ENCODE measurements around the gene PHKB.

PHKB gene

DNA sequence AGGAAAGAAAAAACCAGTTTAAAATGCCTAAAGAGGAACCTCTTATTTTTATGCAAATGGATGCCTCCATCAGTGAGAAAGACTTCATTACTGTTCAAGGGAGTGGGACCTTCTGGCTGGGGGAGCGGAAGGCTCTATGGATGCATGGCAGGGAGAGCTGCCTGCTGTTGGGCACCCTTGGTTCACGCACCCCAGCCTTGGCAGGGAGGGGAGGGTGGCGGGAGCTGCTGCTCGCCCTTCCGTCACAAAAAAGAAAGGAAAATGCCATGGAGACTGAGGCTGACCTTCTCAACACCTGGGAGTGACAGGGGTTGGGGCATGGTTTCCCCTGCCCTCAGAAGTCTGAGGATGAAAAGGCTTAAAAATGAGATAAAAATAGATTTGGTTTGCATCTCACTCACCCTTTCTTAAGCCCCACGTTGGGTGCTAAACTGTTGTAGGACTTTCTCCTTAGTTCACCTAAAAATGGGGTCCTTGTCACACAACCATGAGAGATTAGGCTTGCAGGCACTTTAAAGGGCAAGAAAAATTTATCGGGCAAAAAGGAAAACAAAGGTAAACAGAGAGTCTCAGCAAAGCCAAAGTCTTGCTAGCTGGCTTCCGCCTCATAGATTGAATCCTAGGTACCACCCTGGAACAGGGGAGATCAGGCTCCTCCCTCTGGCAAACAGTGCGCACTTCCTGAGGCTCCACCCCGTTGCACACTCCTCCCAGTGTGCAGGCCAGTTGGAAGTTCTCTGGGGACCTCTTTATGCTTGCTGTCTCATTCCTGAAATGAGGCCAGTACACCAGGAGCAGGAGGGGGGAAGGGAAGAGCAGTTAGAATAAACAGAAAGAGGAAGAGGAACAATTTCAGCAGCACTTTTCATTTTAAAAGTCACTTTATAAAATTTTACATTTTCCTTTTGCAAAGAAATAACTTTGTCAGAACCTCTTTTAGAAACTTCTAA lies 31.6 kb downstream of the PHKB start:
- DNase-seq (ENCODE audit: low read depth), result peak; percentile 18
- TF ChIP-seq, protein P1, sequence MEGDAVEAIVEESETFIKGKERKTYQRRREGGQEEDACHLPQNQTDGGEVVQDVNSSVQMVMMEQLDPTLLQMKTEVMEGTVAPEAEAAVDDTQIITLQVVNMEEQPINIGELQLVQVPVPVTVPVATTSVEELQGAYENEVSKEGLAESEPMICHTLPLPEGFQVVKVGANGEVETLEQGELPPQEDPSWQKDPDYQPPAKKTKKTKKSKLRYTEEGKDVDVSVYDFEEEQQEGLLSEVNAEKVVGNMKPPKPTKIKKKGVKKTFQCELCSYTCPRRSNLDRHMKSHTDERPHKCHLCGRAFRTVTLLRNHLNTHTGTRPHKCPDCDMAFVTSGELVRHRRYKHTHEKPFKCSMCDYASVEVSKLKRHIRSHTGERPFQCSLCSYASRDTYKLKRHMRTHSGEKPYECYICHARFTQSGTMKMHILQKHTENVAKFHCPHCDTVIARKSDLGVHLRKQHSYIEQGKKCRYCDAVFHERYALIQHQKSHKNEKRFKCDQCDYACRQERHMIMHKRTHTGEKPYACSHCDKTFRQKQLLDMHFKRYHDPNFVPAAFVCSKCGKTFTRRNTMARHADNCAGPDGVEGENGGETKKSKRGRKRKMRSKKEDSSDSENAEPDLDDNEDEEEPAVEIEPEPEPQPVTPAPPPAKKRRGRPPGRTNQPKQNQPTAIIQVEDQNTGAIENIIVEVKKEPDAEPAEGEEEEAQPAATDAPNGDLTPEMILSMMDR (IDR thresholded peaks at IDR 0.05; ENCODE audit: control insufficient read depth, extremely low read depth, insufficient read depth), result no peak
- H3K4me3 ChIP-seq (ENCODE audit: low read depth, low read length), result no peak overlapping the region

DNA sequence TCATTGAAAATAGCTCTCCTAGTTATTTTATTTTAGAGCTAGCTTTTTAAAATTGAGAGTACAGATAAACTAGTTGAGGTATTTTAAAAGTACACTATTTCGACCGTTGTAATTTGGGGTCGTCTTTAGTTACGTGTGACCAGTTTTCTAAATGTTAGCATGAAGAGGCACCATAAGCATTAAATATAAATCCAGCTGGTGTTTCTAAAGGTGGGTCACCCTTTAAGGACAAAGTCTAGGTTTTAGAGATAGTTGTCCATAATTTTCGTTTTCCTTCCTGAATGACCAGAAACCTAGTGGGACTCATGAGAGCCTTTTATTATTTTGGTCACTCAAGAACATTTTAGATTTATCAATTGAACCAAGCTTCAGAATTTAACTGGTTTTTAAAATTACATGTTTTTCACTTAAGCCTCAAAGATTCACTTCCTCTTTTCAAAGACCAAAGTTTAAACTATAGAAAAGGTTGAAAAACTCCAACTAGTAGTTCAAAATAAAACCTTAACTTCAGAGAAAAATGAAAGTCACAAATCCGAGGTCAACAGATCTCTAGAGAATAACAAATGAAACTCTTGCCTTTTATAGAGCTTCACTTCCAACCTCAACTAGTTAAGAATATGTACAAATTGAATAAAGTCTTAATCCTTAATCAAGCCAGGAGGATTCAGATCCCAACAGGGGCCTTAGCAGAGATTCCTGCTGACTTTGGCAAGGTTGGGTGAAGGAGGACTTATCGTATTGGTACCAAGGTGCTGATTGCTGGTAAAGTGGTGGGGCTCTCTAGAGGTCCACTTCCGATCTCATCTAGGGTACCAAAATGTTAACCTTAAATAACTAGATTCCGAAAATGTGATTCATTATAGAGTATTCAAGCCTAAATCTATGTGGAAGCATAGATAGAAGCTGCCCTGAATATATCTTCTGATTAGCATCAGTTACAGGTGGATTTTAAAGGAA lies 32.5 kb downstream of the PHKB start:
- no peak overlapping the region for H3K4me3 ChIP-seq (ENCODE audit: low read depth, low read length)
- DNase-seq (ENCODE audit: low read depth), result no peak
- TF ChIP-seq, protein P1 (IDR thresholded peaks at IDR 0.05; ENCODE audit: control insufficient read depth, extremely low read depth, insufficient read depth), result no peak

DNA sequence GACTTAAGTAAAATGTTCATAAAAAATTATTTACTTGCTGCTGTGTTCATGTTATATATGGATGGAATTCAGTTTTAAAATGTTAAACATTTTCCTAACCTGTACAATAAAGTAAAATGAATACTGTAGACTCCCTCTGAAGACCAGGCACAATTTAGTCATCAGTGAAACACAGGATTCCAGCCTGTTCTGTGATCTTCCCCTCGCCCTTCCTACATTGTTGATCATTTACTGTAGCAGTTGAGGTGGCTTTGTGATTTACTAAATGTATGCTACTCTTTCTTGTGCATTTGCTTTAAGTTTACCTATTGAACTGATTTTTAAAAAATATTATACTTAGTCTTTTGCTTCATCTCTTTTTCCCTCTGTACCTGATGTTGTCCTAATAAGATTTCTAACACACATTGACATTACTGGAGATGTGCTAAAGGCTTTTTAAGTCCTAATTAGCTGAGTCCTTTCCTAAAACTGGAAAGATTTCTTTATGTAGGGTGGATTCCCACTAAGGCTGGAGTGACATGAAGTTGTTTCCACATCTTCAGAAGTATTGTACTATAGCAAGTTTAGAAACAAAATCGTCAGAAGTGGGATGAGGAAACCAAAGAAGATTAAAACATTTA lies 38.1 kb downstream of the PHKB start:
- TF ChIP-seq, protein P1 (IDR thresholded peaks at IDR 0.05; ENCODE audit: control insufficient read depth, extremely low read depth, insufficient read depth), result no peak
- no peak for DNase-seq (ENCODE audit: low read depth)
- H3K4me3 ChIP-seq (ENCODE audit: low read depth, low read length), result no peak overlapping the region

DNA sequence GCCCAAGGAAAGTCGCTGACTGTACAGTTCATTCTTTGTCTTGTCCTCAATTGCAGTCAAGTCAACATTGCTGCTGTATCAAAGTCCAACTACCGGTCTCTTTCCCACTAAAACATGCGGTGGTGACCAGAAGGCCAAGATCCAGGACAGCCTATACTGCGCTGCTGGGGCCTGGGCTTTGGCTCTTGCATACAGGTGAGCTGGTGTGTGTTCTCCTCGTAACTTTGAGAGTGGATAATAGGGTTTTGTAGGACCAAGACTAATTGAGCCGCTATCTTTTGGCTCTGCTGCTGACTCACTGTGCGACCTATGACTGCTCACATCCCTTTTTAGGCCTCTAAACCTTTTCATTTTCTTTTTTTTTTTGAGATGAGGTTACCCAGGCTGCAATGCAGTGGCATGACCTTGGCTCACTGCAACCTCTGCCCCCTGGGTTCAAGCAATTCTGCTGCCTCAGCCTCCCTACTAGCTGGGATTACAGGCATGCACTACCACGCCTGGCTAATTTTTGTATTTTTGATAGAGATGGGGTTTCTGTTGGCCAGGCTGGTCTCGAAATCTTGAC lies 38.7 kb downstream of the PHKB start:
- no peak overlapping the region for H3K4me3 ChIP-seq (ENCODE audit: low read depth, low read length)
- no peak for DNase-seq (ENCODE audit: low read depth)
- TF ChIP-seq, protein P1 (IDR thresholded peaks at IDR 0.05; ENCODE audit: control insufficient read depth, extremely low read depth, insufficient read depth), result no peak

DNA sequence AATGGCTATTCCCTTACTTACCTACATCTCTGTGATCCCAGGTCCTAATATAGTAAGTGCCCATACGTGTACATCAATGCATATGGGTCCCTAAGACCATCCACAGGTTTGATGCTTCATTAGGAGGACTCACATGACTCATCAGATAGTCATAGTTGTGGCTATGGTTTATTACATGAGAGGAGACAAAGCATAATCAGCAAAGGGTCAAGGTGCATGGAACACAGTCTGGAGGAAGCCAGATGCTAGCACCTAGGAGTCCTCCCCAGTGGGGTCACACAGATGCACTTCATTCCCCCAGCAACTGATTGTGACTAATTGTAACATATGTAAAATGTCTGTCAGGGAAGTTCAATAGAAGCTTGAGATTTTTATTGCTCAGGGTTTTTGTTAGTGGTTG lies 42.8 kb downstream of the PHKB start:
- H3K4me3 ChIP-seq (ENCODE audit: low read depth, low read length), result no peak overlapping the region
- DNase-seq (ENCODE audit: low read depth), result no peak

DNA sequence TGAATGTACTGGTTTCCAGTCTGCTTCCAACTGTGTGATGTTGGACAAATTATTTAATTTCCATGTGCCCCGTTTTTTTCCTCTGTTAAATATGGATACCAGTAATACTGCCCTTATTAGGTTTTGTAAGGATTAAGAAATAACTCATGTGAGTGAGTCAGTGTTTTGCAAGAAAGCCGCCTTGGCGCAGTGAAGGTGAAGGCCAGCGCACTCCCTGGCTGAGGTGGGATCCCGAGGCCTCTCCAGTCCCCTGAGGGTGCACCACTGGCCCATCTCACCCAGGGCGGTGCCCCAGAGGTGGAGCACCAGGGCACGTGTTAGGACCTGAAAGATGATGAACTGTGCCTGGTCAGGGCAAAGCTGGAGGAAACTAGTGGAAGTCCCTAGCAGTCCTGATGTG lies 43.5 kb downstream of the PHKB start:
- DNase-seq (ENCODE audit: low read depth), result no peak
- TF ChIP-seq, protein P1 (IDR thresholded peaks at IDR 0.05; ENCODE audit: control insufficient read depth, extremely low read depth, insufficient read depth), result no peak

More for the DNA sequence above, 42.8 kb downstream of the PHKB start:
- TF ChIP-seq, protein P1 (IDR thresholded peaks at IDR 0.05; ENCODE audit: control insufficient read depth, extremely low read depth, insufficient read depth), result no peak

More for the DNA sequence above, 43.5 kb downstream of the PHKB start:
- no peak overlapping the region for H3K4me3 ChIP-seq (ENCODE audit: low read depth, low read length)
